GM12878 (cell line): ENCODE measurements around the gene DNAJC7. TPM values are rescaled to one million over a fixed set of nuclear protein-coding genes. Genes with fewer than 3 reads are reported as not detected.
A peak's percentile ranks its signal among the peaks of the same experiment; 100 is the strongest.

ENCODE experiments used
- BHLHE40 ChIP-seq, 2 experiments: fragments of 450-650 bp in 1 of 2; IDR thresholded peaks; 2 replicates each; pipeline ENCODE4 v1.6.1; 2011 to 2017; ENCODE audit warnings: low read depth in 2 of 2, borderline replicate concordance in 1 of 2, improper control_type of control experiment in 1 of 2, low read length in 1 of 2, mild to moderate bottlenecking in 1 of 2
- CREM ChIP-seq: IDR thresholded peaks from 2 replicates; pipeline ENCODE4 v1.6.1; 2014; ENCODE audit warnings: antibody characterized with exemption, low read depth
- ETV6 ChIP-seq, 2 experiments: fragments of 450-650 bp in 1 of 2; IDR thresholded peaks in 1 of 2; conservative IDR thresholded peaks in 1 of 2; 2 replicates each; pipeline ENCODE4 v1.6.1; 2014; ENCODE audit warnings: antibody characterized with exemption in 1 of 2, borderline replicate concordance in 1 of 2, low read depth in 1 of 2, mild to moderate bottlenecking in 1 of 2, moderate library complexity in 1 of 2
- IKZF1 ChIP-seq: fragments of 450-650 bp; conservative IDR thresholded peaks from 2 replicates; pipeline ENCODE4 v1.6.1; 2017; ENCODE audit warnings: antibody characterized with exemption, mild to moderate bottlenecking
- IKZF2 ChIP-seq, 2 experiments: fragments of 450-650 bp; IDR thresholded peaks; 2 replicates each; pipeline ENCODE4 v1.6.1; 2017; ENCODE audit warnings: mild to moderate bottlenecking in 2 of 2, moderate library complexity in 2 of 2
- KLF5 ChIP-seq: fragments of 450-650 bp; IDR thresholded peaks from 2 replicates; pipeline ENCODE4 v1.6.1; 2014; ENCODE audit warnings: mild to moderate bottlenecking; ENCODE audit not compliant: partially characterized antibody
- NFIC ChIP-seq: IDR thresholded peaks from 2 replicates; pipeline ENCODE4 v1.6.1; 2012; ENCODE audit warnings: low read depth, mild to moderate bottlenecking, inconsistent platforms, low read length, moderate library complexity
- NFXL1 ChIP-seq: fragments of 450-650 bp; IDR thresholded peaks from 2 replicates; pipeline ENCODE4 v1.6.1; 2017; ENCODE audit warnings: antibody characterized with exemption, mild to moderate bottlenecking, borderline replicate concordance
- NRF1 ChIP-seq: conservative IDR thresholded peaks from 2 replicates; pipeline ENCODE4 v1.6.1; 2011; ENCODE audit warnings: mild to moderate bottlenecking, low read depth, low read length, improper control_type of control experiment
- RAD51 ChIP-seq: fragments of 450-650 bp; IDR thresholded peaks from 2 replicates; pipeline ENCODE4 v1.6.1; 2016; ENCODE audit warnings: moderate library complexity, mild to moderate bottlenecking, inconsistent platforms
- ZBED1 ChIP-seq: IDR thresholded peaks from 2 replicates; pipeline ENCODE4 v1.6.1; 2016; ENCODE audit warnings: borderline replicate concordance
- ZNF622 ChIP-seq: fragments of 450-650 bp; IDR thresholded peaks from 2 replicates; pipeline ENCODE4 v1.6.1; 2017; ENCODE audit warnings: mild to moderate bottlenecking, inconsistent platforms
- polyA plus RNA-seq, 11 experiments: library from polyadenylated mRNA; depleted of rRNA in 4 of 11; unstranded in 6 of 11; stranded (reverse) in 5 of 11; fragments of >200 nt; fragmentation: Nextera tagmentation in 4 of 11; fragmentation: Illumina TruSeq in 1 of 11; extraction: Ambion mirVana in 4 of 11; extraction: Trizol in 1 of 11; gene quantifications; 1 replicate in 1 of 11; 2 replicates in 10 of 11; pipeline versions ENCODE4 v1.2.1 to v1.2.3, GENCODE V29; 2011 to 2016; ENCODE audit warnings: inconsistent platforms in 2 of 11, missing spikeins in 2 of 11, low read depth in 1 of 11
- total RNA-seq, 4 experiments: library from RNA; depleted of rRNA in 3 of 4; stranded (reverse); fragments of >200 nt in 3 of 4; fragmentation: Illumina TruSeq in 1 of 4; extraction: Trizol in 1 of 4; gene quantifications; 2 replicates each; pipeline versions ENCODE4 v1.2.1 to v1.2.3, GENCODE V29; 2013 to 2021
- TF ChIP-seq, protein P1 (sequence below): IDR thresholded peaks from 2 replicates; pipeline ENCODE4 v1.6.1; 2011; ENCODE audit warnings: borderline replicate concordance, low read depth, mild to moderate bottlenecking, moderate library complexity, low read length; ENCODE audit not compliant: insufficient read depth, poor library complexity, severe bottlenecking
- TF ChIP-seq, protein P2 (sequence below): IDR thresholded peaks from 2 replicates; pipeline ENCODE4 v1.6.1; 2012; ENCODE audit warnings: mild to moderate bottlenecking, low read depth, low read length
- TF ChIP-seq, protein P3 (sequence below): IDR thresholded peaks from 2 replicates; pipeline ENCODE4 v1.6.1; 2012; ENCODE audit warnings: low read depth, low read length, improper control_type of control experiment
- TF ChIP-seq, protein P4 (sequence below): fragments of 150-350 bp; IDR thresholded peaks from 2 replicates; pipeline ENCODE4 v1.6.1; 2014; ENCODE audit warnings: mild to moderate bottlenecking, low read depth, low read length
- TF ChIP-seq, protein P5 (sequence below): fragments of 450-650 bp; IDR thresholded peaks from 2 replicates; pipeline ENCODE4 v1.6.1; 2018; ENCODE audit warnings: borderline replicate concordance, mild to moderate bottlenecking; ENCODE audit not compliant: partially characterized antibody

The DNAJC7 gene
- total and polyA plus RNA-seq, 10 of the 15 experiments (the other 5 are each of a cell fraction or from before 2014, with no cell fraction given), result 60.1 to 173 (median 94.9) TPM

DNA sequence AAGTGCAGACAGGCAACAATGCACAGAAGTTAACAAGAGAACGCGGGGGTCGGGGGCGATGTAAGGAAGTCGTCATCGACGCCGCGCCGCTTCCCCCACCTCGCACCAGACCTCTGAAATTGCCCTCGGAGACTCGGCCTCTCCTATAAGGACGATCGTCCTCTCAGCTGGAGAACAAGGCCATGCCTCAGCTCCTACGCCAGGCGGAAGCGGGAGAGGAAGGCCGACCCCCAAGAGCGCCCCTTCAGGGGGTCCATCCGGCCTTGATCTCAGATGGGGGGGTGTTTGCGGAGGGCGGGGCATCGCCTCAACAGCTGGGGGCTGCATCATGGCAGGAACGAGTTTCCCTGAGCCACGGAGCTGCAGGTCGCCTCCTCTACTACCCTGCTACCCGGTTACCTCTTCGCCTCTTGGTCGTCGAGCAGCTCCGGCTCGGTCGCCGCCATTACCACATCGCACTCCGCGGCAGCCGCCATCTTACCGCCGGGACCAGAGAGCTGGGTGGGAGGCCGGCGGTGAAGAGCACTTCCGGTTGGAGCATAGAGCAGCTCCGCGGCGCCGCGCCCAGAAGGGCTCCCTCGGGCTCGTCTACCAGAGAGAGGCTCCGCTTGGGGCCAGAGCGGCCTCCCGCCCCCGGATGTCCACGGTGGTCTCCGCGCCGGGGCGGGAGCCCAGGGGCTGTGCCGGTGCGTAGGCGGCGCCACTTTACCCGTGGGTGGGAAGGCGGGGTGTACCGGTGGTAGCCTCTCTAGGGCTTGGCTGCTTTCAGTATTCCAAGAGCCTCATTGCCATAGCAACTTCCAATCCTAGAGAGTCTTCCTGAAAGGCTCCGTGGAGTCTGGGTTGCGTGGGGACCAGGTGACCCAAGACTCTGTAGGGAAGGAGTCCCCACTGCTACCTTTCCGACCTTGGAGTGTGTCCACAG lies at the start of gene DNAJC7 (continued):
- TF ChIP-seq ETV6 (conservative IDR thresholded peaks at IDR 0.05 in 1 of 2, IDR thresholded peaks at IDR 0.05 in 1 of 2; ENCODE audit: borderline replicate concordance in 1 of 2, low read depth in 1 of 2) (no peak), ZNF622 (no peak), CREM (peak; percentile 78), NFIC (no peak), IKZF1 (peak; percentile 96), RAD51 (peak; percentile 36; the same call in 1 of the 2 replicates), NFXL1 (no peak), NRF1 (no peak), KLF5 (peak; percentile 31), ZBED1 (no peak), BHLHE40 (IDR thresholded peaks at IDR 0.05; ENCODE audit: borderline replicate concordance in 1 of 2, low read depth in 2 of 2, low read length in 1 of 2) (peak in 1 of 2 experiments; percentile 49; a peak in 2 of 4 replicates), IKZF2 (IDR thresholded peaks at IDR 0.05) (peak; percentile 56 to 76; a peak in 3 of 4 replicates)
- TF ChIP-seq, protein P1, sequence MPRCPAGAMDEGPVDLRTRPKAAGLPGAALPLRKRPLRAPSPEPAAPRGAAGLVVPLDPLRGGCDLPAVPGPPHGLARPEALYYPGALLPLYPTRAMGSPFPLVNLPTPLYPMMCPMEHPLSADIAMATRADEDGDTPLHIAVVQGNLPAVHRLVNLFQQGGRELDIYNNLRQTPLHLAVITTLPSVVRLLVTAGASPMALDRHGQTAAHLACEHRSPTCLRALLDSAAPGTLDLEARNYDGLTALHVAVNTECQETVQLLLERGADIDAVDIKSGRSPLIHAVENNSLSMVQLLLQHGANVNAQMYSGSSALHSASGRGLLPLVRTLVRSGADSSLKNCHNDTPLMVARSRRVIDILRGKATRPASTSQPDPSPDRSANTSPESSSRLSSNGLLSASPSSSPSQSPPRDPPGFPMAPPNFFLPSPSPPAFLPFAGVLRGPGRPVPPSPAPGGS, result peak; percentile 45
- TF ChIP-seq, protein P2, sequence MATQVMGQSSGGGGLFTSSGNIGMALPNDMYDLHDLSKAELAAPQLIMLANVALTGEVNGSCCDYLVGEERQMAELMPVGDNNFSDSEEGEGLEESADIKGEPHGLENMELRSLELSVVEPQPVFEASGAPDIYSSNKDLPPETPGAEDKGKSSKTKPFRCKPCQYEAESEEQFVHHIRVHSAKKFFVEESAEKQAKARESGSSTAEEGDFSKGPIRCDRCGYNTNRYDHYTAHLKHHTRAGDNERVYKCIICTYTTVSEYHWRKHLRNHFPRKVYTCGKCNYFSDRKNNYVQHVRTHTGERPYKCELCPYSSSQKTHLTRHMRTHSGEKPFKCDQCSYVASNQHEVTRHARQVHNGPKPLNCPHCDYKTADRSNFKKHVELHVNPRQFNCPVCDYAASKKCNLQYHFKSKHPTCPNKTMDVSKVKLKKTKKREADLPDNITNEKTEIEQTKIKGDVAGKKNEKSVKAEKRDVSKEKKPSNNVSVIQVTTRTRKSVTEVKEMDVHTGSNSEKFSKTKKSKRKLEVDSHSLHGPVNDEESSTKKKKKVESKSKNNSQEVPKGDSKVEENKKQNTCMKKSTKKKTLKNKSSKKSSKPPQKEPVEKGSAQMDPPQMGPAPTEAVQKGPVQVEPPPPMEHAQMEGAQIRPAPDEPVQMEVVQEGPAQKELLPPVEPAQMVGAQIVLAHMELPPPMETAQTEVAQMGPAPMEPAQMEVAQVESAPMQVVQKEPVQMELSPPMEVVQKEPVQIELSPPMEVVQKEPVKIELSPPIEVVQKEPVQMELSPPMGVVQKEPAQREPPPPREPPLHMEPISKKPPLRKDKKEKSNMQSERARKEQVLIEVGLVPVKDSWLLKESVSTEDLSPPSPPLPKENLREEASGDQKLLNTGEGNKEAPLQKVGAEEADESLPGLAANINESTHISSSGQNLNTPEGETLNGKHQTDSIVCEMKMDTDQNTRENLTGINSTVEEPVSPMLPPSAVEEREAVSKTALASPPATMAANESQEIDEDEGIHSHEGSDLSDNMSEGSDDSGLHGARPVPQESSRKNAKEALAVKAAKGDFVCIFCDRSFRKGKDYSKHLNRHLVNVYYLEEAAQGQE, result no peak
- TF ChIP-seq, protein P3, sequence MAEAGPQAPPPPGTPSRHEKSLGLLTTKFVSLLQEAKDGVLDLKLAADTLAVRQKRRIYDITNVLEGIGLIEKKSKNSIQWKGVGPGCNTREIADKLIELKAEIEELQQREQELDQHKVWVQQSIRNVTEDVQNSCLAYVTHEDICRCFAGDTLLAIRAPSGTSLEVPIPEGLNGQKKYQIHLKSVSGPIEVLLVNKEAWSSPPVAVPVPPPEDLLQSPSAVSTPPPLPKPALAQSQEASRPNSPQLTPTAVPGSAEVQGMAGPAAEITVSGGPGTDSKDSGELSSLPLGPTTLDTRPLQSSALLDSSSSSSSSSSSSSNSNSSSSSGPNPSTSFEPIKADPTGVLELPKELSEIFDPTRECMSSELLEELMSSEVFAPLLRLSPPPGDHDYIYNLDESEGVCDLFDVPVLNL, result 0 out of 2 replicates have a peak, but pooled peaks have one; percentile 15
- TF ChIP-seq, protein P4, sequence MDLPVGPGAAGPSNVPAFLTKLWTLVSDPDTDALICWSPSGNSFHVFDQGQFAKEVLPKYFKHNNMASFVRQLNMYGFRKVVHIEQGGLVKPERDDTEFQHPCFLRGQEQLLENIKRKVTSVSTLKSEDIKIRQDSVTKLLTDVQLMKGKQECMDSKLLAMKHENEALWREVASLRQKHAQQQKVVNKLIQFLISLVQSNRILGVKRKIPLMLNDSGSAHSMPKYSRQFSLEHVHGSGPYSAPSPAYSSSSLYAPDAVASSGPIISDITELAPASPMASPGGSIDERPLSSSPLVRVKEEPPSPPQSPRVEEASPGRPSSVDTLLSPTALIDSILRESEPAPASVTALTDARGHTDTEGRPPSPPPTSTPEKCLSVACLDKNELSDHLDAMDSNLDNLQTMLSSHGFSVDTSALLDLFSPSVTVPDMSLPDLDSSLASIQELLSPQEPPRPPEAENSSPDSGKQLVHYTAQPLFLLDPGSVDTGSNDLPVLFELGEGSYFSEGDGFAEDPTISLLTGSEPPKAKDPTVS, result no peak
- TF ChIP-seq, protein P5, sequence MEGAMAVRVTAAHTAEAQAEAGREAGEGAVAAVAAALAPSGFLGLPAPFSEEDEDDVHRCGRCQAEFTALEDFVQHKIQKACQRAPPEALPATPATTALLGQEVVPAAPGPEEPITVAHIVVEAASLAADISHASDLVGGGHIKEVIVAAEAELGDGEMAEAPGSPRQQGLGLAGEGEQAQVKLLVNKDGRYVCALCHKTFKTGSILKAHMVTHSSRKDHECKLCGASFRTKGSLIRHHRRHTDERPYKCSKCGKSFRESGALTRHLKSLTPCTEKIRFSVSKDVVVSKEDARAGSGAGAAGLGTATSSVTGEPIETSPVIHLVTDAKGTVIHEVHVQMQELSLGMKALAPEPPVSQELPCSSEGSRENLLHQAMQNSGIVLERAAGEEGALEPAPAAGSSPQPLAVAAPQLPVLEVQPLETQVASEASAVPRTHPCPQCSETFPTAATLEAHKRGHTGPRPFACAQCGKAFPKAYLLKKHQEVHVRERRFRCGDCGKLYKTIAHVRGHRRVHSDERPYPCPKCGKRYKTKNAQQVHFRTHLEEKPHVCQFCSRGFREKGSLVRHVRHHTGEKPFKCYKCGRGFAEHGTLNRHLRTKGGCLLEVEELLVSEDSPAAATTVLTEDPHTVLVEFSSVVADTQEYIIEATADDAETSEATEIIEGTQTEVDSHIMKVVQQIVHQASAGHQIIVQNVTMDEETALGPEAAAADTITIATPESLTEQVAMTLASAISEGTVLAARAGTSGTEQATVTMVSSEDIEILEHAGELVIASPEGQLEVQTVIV, result peak; percentile 31
